ENCODE results near the gene ASPDH. TPM values are rescaled to one million over a fixed set of nuclear protein-coding genes. Genes with fewer than 3 reads are reported as not detected.
A peak's percentile ranks its signal among the peaks of the same experiment; 100 is the strongest.

The ASPDH gene
- total RNA-seq (2014; rRNA removed; shearing (Covaris generic); ENCODE audit: low replicate concordance), result not detected in 2 replicates

DNA sequence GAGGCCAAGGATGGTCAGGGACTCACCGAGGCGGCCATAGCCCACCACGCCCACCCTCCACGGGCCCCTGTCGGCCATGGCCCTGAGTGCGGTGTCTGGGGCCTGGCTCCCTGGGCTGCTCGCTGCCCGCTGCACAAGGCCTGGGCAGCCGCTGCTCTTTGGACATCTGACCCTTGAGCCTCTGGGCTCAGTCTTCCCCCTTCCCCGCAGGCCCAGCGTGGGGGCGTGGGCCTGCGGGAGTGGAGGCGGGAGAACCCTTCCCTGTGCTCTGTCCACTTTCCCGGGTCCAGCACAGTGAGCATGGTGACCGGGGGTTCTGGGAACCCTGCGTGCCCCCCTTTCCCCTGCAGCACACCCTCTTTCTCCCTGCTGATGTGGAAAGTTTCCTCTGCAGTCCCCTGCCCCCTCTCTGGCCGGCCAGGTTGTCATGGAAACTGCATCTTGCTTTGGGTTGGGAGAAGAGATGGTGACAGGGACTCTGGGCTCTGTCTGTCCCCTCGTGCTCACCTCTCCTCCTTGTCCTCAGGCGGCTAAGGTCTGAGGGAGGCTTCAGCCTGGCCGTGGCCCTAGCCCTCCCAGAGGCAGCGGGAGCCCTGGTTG, at the start of gene ASPDH:
Gene ASPDH (minus strand): TSS at position 168 of the 600 bp plus-strand sequence. CDS start 90 bp downstream, at position 78.
- in situ Hi-C loops (cut with HindIII; ENCODE audit: low pct_unique_long_range_greater_than_20kb, low sequenced_read_pairs), result no loop called here
- peak; percentile 25 for DNase-seq (ENCODE audit: low read depth)

GRCh38 chr19:50562996-50563395, 49.3 kb upstream of the ASPDH start:
- no peak for DNase-seq (ENCODE audit: low read depth)
- in situ Hi-C loops (cut with HindIII; ENCODE audit: low pct_unique_long_range_greater_than_20kb, low sequenced_read_pairs), result no loop called here

DNA sequence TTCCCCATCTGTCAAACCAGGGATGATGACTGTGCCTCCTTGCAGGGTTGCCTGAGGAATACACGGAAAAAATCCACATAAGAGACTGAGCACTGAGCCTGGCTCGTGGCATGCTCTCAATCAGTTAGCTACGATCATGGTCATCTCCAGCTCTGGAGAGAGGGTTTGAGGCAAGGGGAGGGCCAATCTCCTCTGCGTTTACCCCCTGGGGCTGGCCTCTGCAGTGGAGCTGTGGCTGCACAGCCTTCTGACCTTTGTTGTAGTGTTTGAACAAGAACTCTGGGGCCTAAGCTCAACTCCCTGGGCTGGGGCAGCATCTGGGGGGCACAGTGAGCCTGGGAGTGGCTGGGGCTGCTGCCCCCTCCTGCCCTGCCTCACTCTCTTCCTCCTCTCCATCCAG, 48.6 kb upstream of the ASPDH start:
- DNase-seq (ENCODE audit: low read depth), result no peak
- in situ Hi-C loops (cut with HindIII; ENCODE audit: low pct_unique_long_range_greater_than_20kb, low sequenced_read_pairs), result no loop called here

- in situ Hi-C loops (cut with HindIII; ENCODE audit: low pct_unique_long_range_greater_than_20kb, low sequenced_read_pairs), result no loop called here
Observed at GRCh38 chr19:50559636-50560035, 45.9 kb upstream of the ASPDH start.

DNA sequence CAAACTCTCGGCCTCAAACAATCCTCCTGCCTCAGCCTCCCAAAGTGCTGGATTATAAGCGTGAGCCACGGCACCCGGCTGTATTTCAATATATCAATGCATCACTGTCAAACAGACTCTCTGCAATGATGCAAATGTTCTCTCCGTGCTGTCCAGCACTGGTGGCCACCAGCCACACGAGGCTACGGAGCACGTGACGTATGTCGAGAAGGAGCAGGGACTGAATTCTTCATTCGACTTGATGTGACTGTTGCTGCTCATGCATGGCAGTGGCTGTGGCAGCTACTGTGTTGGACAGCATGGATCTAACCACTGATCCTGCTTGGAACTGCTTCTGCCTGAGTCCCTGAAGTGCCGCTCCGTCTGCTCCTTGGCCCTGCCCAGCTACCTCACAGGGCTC, 44.7 kb upstream of the ASPDH start:
- no peak for DNase-seq (ENCODE audit: low read depth)
- in situ Hi-C loops (cut with HindIII; ENCODE audit: low pct_unique_long_range_greater_than_20kb, low sequenced_read_pairs), result no loop called here

More at GRCh38 chr19:50559636-50560035, 45.9 kb upstream of the ASPDH start:
- DNase-seq (ENCODE audit: low read depth), result no peak

DNA sequence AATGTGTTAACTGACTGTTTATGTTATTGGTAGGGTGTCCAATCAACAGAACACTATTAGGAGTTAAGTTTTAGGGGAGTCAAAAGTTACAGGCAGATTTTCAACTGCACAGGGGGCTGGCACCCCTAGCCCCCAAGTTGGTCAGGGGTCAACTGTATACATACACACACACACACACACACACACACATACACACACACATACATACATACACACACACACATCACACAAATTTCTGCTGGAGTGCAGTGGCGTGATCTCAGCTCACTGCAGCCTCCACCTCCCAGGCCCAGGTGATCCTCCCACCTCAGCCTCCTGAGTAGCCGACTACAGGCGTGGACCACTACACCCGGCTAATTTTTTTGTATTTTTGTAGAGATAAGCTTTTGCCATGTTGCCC, 44.3 kb upstream of the ASPDH start:
- in situ Hi-C loops (cut with HindIII; ENCODE audit: low pct_unique_long_range_greater_than_20kb, low sequenced_read_pairs), result no loop called here
- DNase-seq (ENCODE audit: low read depth), result no peak

GRCh38 chr19:50557009-50557613, 43.4 kb upstream of the ASPDH start:
- in situ Hi-C loops (cut with HindIII; ENCODE audit: low pct_unique_long_range_greater_than_20kb, low sequenced_read_pairs), result no loop called here
- DNase-seq (ENCODE audit: low read depth), result no peak

- in situ Hi-C loops (cut with HindIII; ENCODE audit: low pct_unique_long_range_greater_than_20kb, low sequenced_read_pairs), result no loop called here
- DNase-seq (ENCODE audit: low read depth), result peak; percentile 82
Observed at GRCh38 chr19:50556282-50557008, 42.7 kb upstream of the ASPDH start.

GRCh38 chr19:50555450-50556281, 42.0 kb upstream of the ASPDH start:
- in situ Hi-C loops (cut with HindIII; ENCODE audit: low pct_unique_long_range_greater_than_20kb, low sequenced_read_pairs), result no loop called here
- peak; percentile 41 for DNase-seq (ENCODE audit: low read depth)

- in situ Hi-C loops (cut with HindIII; ENCODE audit: low pct_unique_long_range_greater_than_20kb, low sequenced_read_pairs), result no loop called here
- DNase-seq (ENCODE audit: low read depth), result no peak
Observed at GRCh38 chr19:50555033-50555432, 41.3 kb upstream of the ASPDH start.

DNA sequence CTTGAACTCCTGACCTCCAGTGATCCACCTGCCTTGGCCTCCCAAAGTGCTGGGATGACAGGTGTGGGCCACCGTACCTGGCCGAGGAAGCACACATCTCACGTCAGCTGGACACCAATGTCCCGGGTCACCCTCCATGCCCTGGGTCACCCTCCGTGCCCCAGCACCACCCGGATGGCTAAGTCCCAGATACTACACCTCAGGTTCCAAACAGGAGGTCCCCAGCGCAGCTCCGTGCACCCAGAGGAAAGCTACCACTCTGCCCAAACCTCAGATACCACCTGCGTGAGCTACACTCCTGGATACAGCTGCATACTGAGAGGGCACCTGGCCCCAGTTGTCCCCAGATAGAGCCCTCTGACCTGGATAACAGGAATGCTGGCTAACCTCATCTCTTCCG, 40.5 kb upstream of the ASPDH start:
- DNase-seq (ENCODE audit: low read depth), result no peak
- in situ Hi-C loops (cut with HindIII; ENCODE audit: low pct_unique_long_range_greater_than_20kb, low sequenced_read_pairs), result no loop called here

GRCh38 chr19:50553134-50553703, 39.5 kb upstream of the ASPDH start:
- no peak for DNase-seq (ENCODE audit: low read depth)
- in situ Hi-C loops (cut with HindIII; ENCODE audit: low pct_unique_long_range_greater_than_20kb, low sequenced_read_pairs), result no loop called here

- in situ Hi-C loops (cut with HindIII; ENCODE audit: low pct_unique_long_range_greater_than_20kb, low sequenced_read_pairs), result no loop called here
Observed at GRCh38 chr19:50552540-50552939, 38.8 kb upstream of the ASPDH start.

GRCh38 chr19:50551715-50552187, 38.0 kb upstream of the ASPDH start:
- DNase-seq (ENCODE audit: low read depth), result no peak
- in situ Hi-C loops (cut with HindIII; ENCODE audit: low pct_unique_long_range_greater_than_20kb, low sequenced_read_pairs), result no loop called here

More at GRCh38 chr19:50552540-50552939, 38.8 kb upstream of the ASPDH start:
- no peak for DNase-seq (ENCODE audit: low read depth)

- no peak for DNase-seq (ENCODE audit: low read depth)
- in situ Hi-C loops (cut with HindIII; ENCODE audit: low pct_unique_long_range_greater_than_20kb, low sequenced_read_pairs), result no loop called here
Observed at GRCh38 chr19:50551034-50551714, 37.5 kb upstream of the ASPDH start.

- in situ Hi-C loops (cut with HindIII; ENCODE audit: low pct_unique_long_range_greater_than_20kb, low sequenced_read_pairs), result no loop called here
Observed at GRCh38 chr19:50550594-50550966, 36.9 kb upstream of the ASPDH start.

DNA sequence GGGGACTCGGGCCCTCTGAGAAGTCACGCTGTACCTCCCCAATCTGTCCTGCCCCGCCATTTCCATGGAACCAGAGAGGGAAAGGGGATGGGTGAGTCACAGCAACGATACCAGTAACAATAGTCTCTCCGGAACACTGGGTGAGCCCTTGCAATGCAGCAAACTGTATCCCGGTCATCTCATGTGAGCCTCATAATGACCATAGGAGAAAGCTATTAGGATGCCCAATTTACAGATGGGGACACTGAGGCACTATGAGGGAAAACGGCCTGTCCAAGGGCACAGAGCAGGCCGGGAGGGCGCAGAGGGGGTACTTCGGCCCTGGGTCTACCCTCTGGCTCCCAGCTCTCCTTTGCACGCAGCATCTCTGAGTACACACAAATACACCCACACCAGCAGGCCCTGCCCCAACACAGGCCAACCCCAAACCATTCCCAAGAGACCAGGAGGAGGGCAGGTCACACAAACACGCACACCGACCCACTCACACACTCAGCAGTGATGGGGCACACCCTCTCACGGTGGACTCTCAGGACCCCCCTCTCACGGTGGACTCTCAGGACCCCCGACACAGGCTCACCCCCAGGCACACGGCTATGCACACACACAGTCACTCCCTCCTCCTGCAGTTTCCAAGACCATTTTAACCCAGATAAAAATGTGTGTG, 36.3 kb upstream of the ASPDH start:
- in situ Hi-C loops (cut with HindIII; ENCODE audit: low pct_unique_long_range_greater_than_20kb, low sequenced_read_pairs), result no loop called here
- no peak for DNase-seq (ENCODE audit: low read depth)

More at GRCh38 chr19:50550594-50550966, 36.9 kb upstream of the ASPDH start:
- DNase-seq (ENCODE audit: low read depth), result no peak
